ENCODE data around the gene GPC6. TPM values are rescaled to one million over a fixed set of nuclear protein-coding genes. Genes with fewer than 3 reads are reported as not detected.
"Not testable (repeated sequence)": the region's sequence is repeated elsewhere in the genome, so short reads cannot be mapped to it uniquely, and the experiment has no call there.

The GPC6 gene
- total RNA-seq, 1 donor from 2014 or later, result 50.3 TPM

- TF ChIP-seq CTCF (IDR thresholded peaks at IDR 0.05; ENCODE audit: unreplicated experiment), result no peak
- peaks cover 8% of the 10 kb centered on the region for H3K36me3 Mint-ChIP-seq (ENCODE audit: insufficient read depth)
- H3K4me1 Mint-ChIP-seq (ENCODE audit: low read depth), result peaks cover 7% of the 10 kb centered on the region
- DNase-seq (ENCODE audit: low spot score, unreplicated experiment), result no peak
- no peak overlapping the region for H3K4me3 Mint-ChIP-seq (ENCODE audit: low read depth)
- peaks cover 9% of the 10 kb centered on the region for H3K9me3 Mint-ChIP-seq (ENCODE audit: low read depth)
- no peak overlapping the region for H3K27ac Mint-ChIP-seq
- H3K27me3 Mint-ChIP-seq, result no peaks in the 10 kb centered on the region
Observed at GRCh38 chr13:93472814-93473296, 246.2 kb downstream of the GPC6 start.

GRCh38 chr13:93473441-93474270 is 247.0 kb downstream of the GPC6 start:
- TF ChIP-seq CTCF (IDR thresholded peaks at IDR 0.05; ENCODE audit: unreplicated experiment), result no peak
- Mint-ChIP-seq H3K27me3 (no peaks in the 10 kb centered on the region), H3K36me3 (ENCODE audit: insufficient read depth) (peaks cover 8% of the 10 kb centered on the region), H3K4me1 (ENCODE audit: low read depth) (peaks cover 7% of the 10 kb centered on the region), H3K27ac (no peak overlapping the region), H3K9me3 (ENCODE audit: low read depth) (peaks cover 9% of the 10 kb centered on the region), H3K4me3 (ENCODE audit: low read depth) (no peak overlapping the region)
- DNase-seq (ENCODE audit: low spot score, unreplicated experiment), result no peak

GRCh38 chr13:93476175-93476574 is 249.6 kb downstream of the GPC6 start:
- Mint-ChIP-seq H3K27ac (no peak overlapping the region), H3K4me3 (ENCODE audit: low read depth) (no peak overlapping the region), H3K36me3 (ENCODE audit: insufficient read depth) (no peaks in the 10 kb centered on the region), H3K4me1 (ENCODE audit: low read depth) (peaks cover 7% of the 10 kb centered on the region), H3K9me3 (ENCODE audit: low read depth) (no peaks in the 10 kb centered on the region), H3K27me3 (no peaks in the 10 kb centered on the region)
- TF ChIP-seq CTCF (IDR thresholded peaks at IDR 0.05; ENCODE audit: unreplicated experiment), result no peak
- DNase-seq (ENCODE audit: low spot score, unreplicated experiment), result no peak

- Mint-ChIP-seq H3K27ac (no peak overlapping the region), H3K4me1 (ENCODE audit: low read depth) (peaks cover 7% of the 10 kb centered on the region)
- TF ChIP-seq CTCF (IDR thresholded peaks at IDR 0.05; ENCODE audit: unreplicated experiment), result no peak
Observed at GRCh38 chr13:93477238-93477637, 250.6 kb downstream of the GPC6 start.

DNA sequence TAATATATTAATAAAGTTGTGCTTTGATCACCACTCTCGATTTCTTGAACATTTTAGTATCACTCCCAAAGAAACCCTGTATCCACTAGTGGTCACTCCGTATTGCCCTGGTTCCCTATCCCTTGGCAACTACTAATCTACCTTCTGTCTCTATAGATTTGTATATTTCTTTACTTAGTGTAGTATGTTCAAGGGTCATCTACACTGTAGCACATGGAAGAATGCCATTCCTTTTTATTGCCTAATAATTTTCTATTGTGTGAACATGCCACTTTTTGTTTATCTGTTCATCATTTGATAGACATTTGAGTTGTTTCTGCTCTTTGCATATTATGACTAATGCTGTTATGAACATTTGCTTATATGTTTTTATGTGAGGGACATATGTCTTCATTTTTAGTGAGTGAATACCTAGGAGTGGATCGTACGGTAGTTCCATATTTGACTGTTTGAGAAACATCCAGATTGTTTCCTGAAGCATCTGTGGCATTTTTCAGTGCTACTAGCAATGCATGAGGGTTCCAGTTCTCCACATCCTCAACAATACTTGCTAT is 254.0 kb downstream of the GPC6 start:
- Mint-ChIP-seq H3K4me3 (ENCODE audit: low read depth) (no peak overlapping the region), H3K36me3 (ENCODE audit: insufficient read depth) (no peaks in the 10 kb centered on the region), H3K27me3 (no peaks in the 10 kb centered on the region), H3K9me3 (ENCODE audit: low read depth) (no peaks in the 10 kb centered on the region), H3K4me1 (ENCODE audit: low read depth) (peaks cover 4% of the 10 kb centered on the region), H3K27ac (no peak overlapping the region)
- TF ChIP-seq CTCF (IDR thresholded peaks at IDR 0.05; ENCODE audit: unreplicated experiment), result no peak
- DNase-seq (ENCODE audit: low spot score, unreplicated experiment), result no peak

More at GRCh38 chr13:93477238-93477637, 250.6 kb downstream of the GPC6 start:
- Mint-ChIP-seq H3K9me3 (ENCODE audit: low read depth) (no peaks in the 10 kb centered on the region), H3K36me3 (ENCODE audit: insufficient read depth) (no peaks in the 10 kb centered on the region), H3K27me3 (no peaks in the 10 kb centered on the region), H3K4me3 (ENCODE audit: low read depth) (no peak overlapping the region)
- DNase-seq (ENCODE audit: low spot score, unreplicated experiment), result no peak

- not testable (repeated sequence) for H3K9me3 Mint-ChIP-seq (ENCODE audit: low read depth); H3K4me1 Mint-ChIP-seq (ENCODE audit: low read depth); H3K36me3 Mint-ChIP-seq (ENCODE audit: insufficient read depth); DNase-seq (ENCODE audit: low spot score, unreplicated experiment); H3K27me3 Mint-ChIP-seq
- peak overlapping the region; percentile 77 for H3K27ac Mint-ChIP-seq
- peak overlapping the region; percentile 74 for H3K4me3 Mint-ChIP-seq (ENCODE audit: low read depth)
Observed at GRCh38 chr13:93496117-93496516, 269.5 kb downstream of the GPC6 start.

Measured in progenitor cell of endocrine pancreas (in vitro differentiated cells).